Renal cortex interstitium (tissue), 15 donors: ENCODE results near the gene UBE2D4. TPM values are rescaled to one million over a fixed set of nuclear protein-coding genes. Genes with fewer than 3 reads are reported as not detected.
"Not testable (repeated sequence)": the region's sequence is repeated elsewhere in the genome, so short reads cannot be mapped to it uniquely, and the experiment has no call there.

Source experiments
- DNase-seq, 11 donors: peaks; one replicate each; pipeline ENCODE4 v3.0.0-alpha.2; 2013; ENCODE audit warnings: low read depth in 9 of 11, low spot score in 4 of 11; ENCODE audit errors: extremely low read depth in 1 of 11
- long read RNA-seq, 16 experiments: transcript quantifications; one replicate each; lab custom pipeline, GENCODE V29; 2026
- polyA plus RNA-seq, 3 donors: library from polyadenylated mRNA; unstranded; fragments of 120-200 nt; gene quantifications; one replicate each; pipeline ENCODE4 v1.2.1, GENCODE V29; 2013; ENCODE audit not compliant: insufficient read length in 3 of 3

Gene UBE2D4
- 10 to 100 TPM; 19.8 to 20.7 (median 20.6) TPM for polyA plus RNA-seq
- long read RNA-seq, donor 1, partial matches to known transcripts, result 0 of 3 reads
- long read RNA-seq, donor 1, other reads (novel, unspliced or antisense), result 0 of 3 reads
- long read RNA-seq, donor 2, partial matches to known transcripts, result 0 of 9 reads
- long read RNA-seq, donor 2, other reads (novel, unspliced or antisense), result 0 of 9 reads
- long read RNA-seq, donor 3, partial matches to known transcripts, result 0 of 10 reads
- long read RNA-seq, donor 3, other reads (novel, unspliced or antisense), result 0 of 10 reads
- long read RNA-seq, donor 4, partial matches to known transcripts, result 6 of 9 reads
- long read RNA-seq, donor 4, other reads (novel, unspliced or antisense), result 0 of 9 reads
- long read RNA-seq, donor 5, result 0 reads
- long read RNA-seq, donor 6, partial matches to known transcripts, result 5 of 11 reads
- long read RNA-seq, donor 6, other reads (novel, unspliced or antisense), result 0 of 11 reads
- long read RNA-seq, donor 7, partial matches to known transcripts, result 11 of 18 reads
- long read RNA-seq, donor 7, other reads (novel, unspliced or antisense), result 0 of 18 reads
- long read RNA-seq, donor 8, result 0 reads
- long read RNA-seq, donor 9, partial matches to known transcripts, result 0 of 3 reads
- long read RNA-seq, donor 9, other reads (novel, unspliced or antisense), result 0 of 3 reads
- long read RNA-seq, donor 10, transcript UBE2D4-201 (7 exons, 3,974 nt), result major isoform, 6 of 11 reads
- long read RNA-seq, donor 10, partial matches to known transcripts, result 0 of 11 reads
- long read RNA-seq, donor 10, other reads (novel, unspliced or antisense), result 0 of 11 reads
- long read RNA-seq, donor 11, partial matches to known transcripts, result 0 of 7 reads
- long read RNA-seq, donor 11, other reads (novel, unspliced or antisense), result 0 of 7 reads
- long read RNA-seq, donor 12, partial matches to known transcripts, result 0 of 3 reads
- long read RNA-seq, donor 12, other reads (novel, unspliced or antisense), result 0 of 3 reads
- long read RNA-seq, donor 13, result 0 reads
- long read RNA-seq, donor 14, partial matches to known transcripts, result 0 of 6 reads
- long read RNA-seq, donor 14, other reads (novel, unspliced or antisense), result 0 of 6 reads
- long read RNA-seq, donor 15, partial matches to known transcripts, result 0 of 2 reads
- long read RNA-seq, donor 15, other reads (novel, unspliced or antisense), result 0 of 2 reads
- long read RNA-seq, donor 16, transcript UBE2D4-201 (7 exons, 3,974 nt), result major isoform, 13 of 22 reads
- long read RNA-seq, donor 16, partial matches to known transcripts, result 0 of 22 reads
- long read RNA-seq, donor 16, other reads (novel, unspliced or antisense), result 0 of 22 reads

- peak in 7 of 11 donors; percentile 49 to 67 (median 62) for DNase-seq
Observed at GRCh38 chr7:43925984-43926797, at the start of gene UBE2D4. TSS of gene UBE2D4 (plus strand) at chr7:43926436. CDS start at chr7:43926533, 97 bp downstream.

- no peak for DNase-seq
Observed at GRCh38 chr7:43876976-43877745, 49.1 kb upstream of the UBE2D4 start.

GRCh38 chr7:43877968-43878864, 48.0 kb upstream of the UBE2D4 start:
- DNase-seq, result no peak

GRCh38 chr7:43878867-43879266, 47.4 kb upstream of the UBE2D4 start:
- no peak for DNase-seq

- DNase-seq, result no peak
Observed at GRCh38 chr7:43879477-43879876, 46.8 kb upstream of the UBE2D4 start.

GRCh38 chr7:43880596-43880995, 45.6 kb upstream of the UBE2D4 start:
- DNase-seq, result no peak

GRCh38 chr7:43884209-43884608, 42.0 kb upstream of the UBE2D4 start:
- DNase-seq, result no peak

- DNase-seq, result no peak
Observed at GRCh38 chr7:43884617-43885016, 41.6 kb upstream of the UBE2D4 start.

GRCh38 chr7:43888993-43889945, 37.0 kb upstream of the UBE2D4 start:
- DNase-seq, result no peak

GRCh38 chr7:43890468-43890867, 35.8 kb upstream of the UBE2D4 start:
- DNase-seq, result no peak

GRCh38 chr7:43891069-43891955, 34.9 kb upstream of the UBE2D4 start:
- DNase-seq, result no peak

GRCh38 chr7:43895847-43896415, 30.3 kb upstream of the UBE2D4 start:
- no peak for DNase-seq

GRCh38 chr7:43898571-43898970, 27.7 kb upstream of the UBE2D4 start:
- DNase-seq, result not testable (repeated sequence)

- DNase-seq, result no peak
Observed at GRCh38 chr7:43902542-43903054, 23.6 kb upstream of the UBE2D4 start.
